A549 (cell line): ENCODE data around the gene SND1. TPM values are rescaled to one million over a fixed set of nuclear protein-coding genes. Genes with fewer than 3 reads are reported as not detected.

Source experiments
- ATAC-seq, 2 experiments: fragments of 200-7000 bp in 1 of 2; fragments of >200 bp in 1 of 2; cut with Nextera tagmentation in 1 of 2; cut with Tn5 transposase in 1 of 2; 3 replicates each; pipeline versions ENCODE4 v1.8.0 to v1.9.1; 2018 to 2020; ENCODE audit warnings: mild to moderate bottlenecking in 1 of 2, moderate library complexity in 1 of 2
- CTCF ChIA-PET: fragments of 300-600 bp; sonication (Branson Sonifier 250); formaldehyde crosslinking; extraction: SDS; loops from one replicate; lab custom pipeline; 2021; ENCODE audit warnings: antibody characterized with exemption, inconsistent platforms; lab: Yijun Ruan, JAX
- POLR2A ChIA-PET: fragments of 350-600 bp; formaldehyde crosslinking; extraction: SDS; loops from one replicate; lab custom pipeline; 2021; ENCODE audit warnings: antibody characterized with exemption, inconsistent platforms; lab: Yijun Ruan, JAX
- DNase-seq, 2 experiments: peaks; one replicate each; pipeline versions ENCODE4 v3.0.0 to v3.0.0-alpha.2; 2011 to 2016; ENCODE audit warnings: low read depth in 1 of 2, low spot score in 1 of 2
- FAIRE-seq: peaks from 2 replicates; lab custom pipeline; 2011; peaks lifted over from hg19 to GRCh38; lab: Jason Lieb, UNC
- H3K27ac ChIP-seq, 2 experiments: fragments of >200 bp; sonication (Bioruptor Twin); formaldehyde crosslinking; 3 replicates each; pipeline ENCODE4 v1.5.1; 2016 to 2017
- H3K4me1 ChIP-seq: fragments of >200 bp; sonication (Bioruptor Twin); formaldehyde crosslinking; 3 replicates; pipeline ENCODE4 v1.6.1; 2016
- H3K4me2 ChIP-seq: fragments of >200 bp; sonication (Bioruptor Twin); formaldehyde crosslinking; 3 replicates; pipeline ENCODE4 v1.6.1; 2016
- H3K4me3 ChIP-seq: fragments of >200 bp; sonication (Bioruptor Twin); formaldehyde crosslinking; 3 replicates; pipeline ENCODE4 v1.5.1; 2016
- H3K9me3 ChIP-seq: fragments of >200 bp; sonication (Bioruptor Twin); formaldehyde crosslinking; 3 replicates; pipeline ENCODE4 v1.6.1; 2016
- BHLHE40 ChIP-seq: IDR thresholded peaks from 2 replicates; pipeline ENCODE4 v1.6.1; 2012; ENCODE audit warnings: low read depth, low read length, inconsistent platforms
- CBX8 ChIP-seq: fragments of 200-600 bp; sonication (generic); IDR thresholded peaks from 2 replicates; pipeline ENCODE4 v1.6.1; 2016
- CHD4 ChIP-seq: fragments of 200-600 bp; sonication (generic); IDR thresholded peaks from 2 replicates; pipeline ENCODE4 v1.6.1; 2016; ENCODE audit warnings: antibody characterized with exemption, mild to moderate bottlenecking, borderline replicate concordance
- FOSB ChIP-seq: fragments of 250-450 bp; sonication (Bioruptor Pico); IDR thresholded peaks from 2 replicates; pipeline ENCODE4 v1.5.0; 2020; ENCODE audit warnings: mild to moderate bottlenecking, moderate library complexity
- FOXS1 ChIP-seq: fragments of 250-450 bp; sonication (Bioruptor Pico); IDR thresholded peaks from 2 replicates; pipeline ENCODE4 v1.5.0; 2020; ENCODE audit warnings: mild to moderate bottlenecking, moderate library complexity
- HEYL ChIP-seq: fragments of 250-450 bp; sonication (Bioruptor Pico); IDR thresholded peaks from 2 replicates; pipeline ENCODE4 v1.8.0; 2021; ENCODE audit warnings: mild to moderate bottlenecking, moderate library complexity
- HOXA7 ChIP-seq: fragments of 250-450 bp; sonication (Bioruptor Pico); IDR thresholded peaks from 2 replicates; pipeline ENCODE4 v1.5.0; 2020; ENCODE audit warnings: mild to moderate bottlenecking, moderate library complexity
- HOXB13 ChIP-seq: fragments of 250-450 bp; sonication (Bioruptor Pico); IDR thresholded peaks from 2 replicates; pipeline ENCODE4 v1.5.0; 2020; ENCODE audit warnings: low read depth, mild to moderate bottlenecking, moderate library complexity
- HOXB5 ChIP-seq: fragments of 250-450 bp; sonication (Bioruptor Pico); IDR thresholded peaks from 2 replicates; pipeline ENCODE4 v1.5.0; 2020; ENCODE audit warnings: mild to moderate bottlenecking, moderate library complexity
- MAX ChIP-seq: IDR thresholded peaks from 2 replicates; pipeline ENCODE4 v1.6.1; 2012
- MYC ChIP-seq: IDR thresholded peaks from 2 replicates; pipeline ENCODE4 v1.6.1; 2012; ENCODE audit warnings: mild to moderate bottlenecking, inconsistent platforms, low read length, improper control_type of control experiment, borderline replicate concordance
- NPAS2 ChIP-seq: fragments of 250-450 bp; sonication (Bioruptor Pico); IDR thresholded peaks from 2 replicates; pipeline ENCODE4 v1.8.0; 2022; ENCODE audit warnings: mild to moderate bottlenecking, moderate library complexity, borderline replicate concordance
- NR3C1 ChIP-seq: fragments of >200 bp; sonication (Bioruptor Twin); formaldehyde crosslinking; IDR thresholded peaks from 3 replicates; pipeline ENCODE4 v1.6.1; 2017
- RCOR1 ChIP-seq: fragments of 150-350 bp; IDR thresholded peaks from 2 replicates; pipeline ENCODE4 v1.6.1; 2014; ENCODE audit warnings: antibody characterized with exemption, low read length, low read depth
- REST ChIP-seq: fragments of 200-600 bp; sonication (generic); IDR thresholded peaks from 2 replicates; pipeline ENCODE4 v1.6.1; 2016; ENCODE audit warnings: antibody characterized with exemption, mild to moderate bottlenecking, moderate library complexity
- RFX5 ChIP-seq: fragments of 450-650 bp; IDR thresholded peaks from 2 replicates; pipeline ENCODE4 v1.7.1; 2014; ENCODE audit warnings: antibody characterized with exemption, mild to moderate bottlenecking, moderate library complexity
- RNF2 ChIP-seq: fragments of 200-600 bp; sonication (generic); IDR thresholded peaks from 2 replicates; pipeline ENCODE4 v1.6.1; 2016; ENCODE audit warnings: low read depth, mild to moderate bottlenecking, antibody characterized with exemption, moderate library complexity, borderline replicate concordance
- SMC3 ChIP-seq: fragments of >200 bp; sonication (Bioruptor Twin); formaldehyde crosslinking; IDR thresholded peaks from 3 replicates; pipeline ENCODE4 v1.6.1; 2018; ENCODE audit warnings: inconsistent platforms
- TFCP2L1 ChIP-seq: fragments of 250-450 bp; sonication (Bioruptor Pico); IDR thresholded peaks from 2 replicates; pipeline ENCODE4 v1.5.0; 2021; ENCODE audit warnings: mild to moderate bottlenecking
- USF2 ChIP-seq: fragments of 450-650 bp; IDR thresholded peaks from 2 replicates; pipeline ENCODE4 v1.6.1; 2014; ENCODE audit warnings: antibody characterized with exemption
- ZC3H11A ChIP-seq: fragments of 450-650 bp; IDR thresholded peaks from 2 replicates; pipeline ENCODE4 v1.6.1; 2014; ENCODE audit warnings: antibody characterized with exemption, mild to moderate bottlenecking
- WGBS: methylation state at CpG from one replicate; pipeline ENCODE4 v1.1.6; 2017; ENCODE audit errors: missing lambda C conversion rate; 5-methylcytosine and 5-hydroxymethylcytosine counted together
- polyA plus RNA-seq, 4 experiments: library from polyadenylated mRNA; depleted of rRNA in 3 of 4; stranded (reverse); fragments of >200 nt; fragmentation: RNase III in 1 of 4; extraction: RNeasy Plus Mini Kit Qiagen cat#74134 plus additional on column Dnase treatment in 1 of 4; gene quantifications; 2 replicates in 3 of 4; 3 replicates in 1 of 4; pipeline ENCODE4 v1.2.3, GENCODE V29; 2011 to 2017
- TF ChIP-seq, protein P1 (sequence below): IDR thresholded peaks from 2 replicates; pipeline ENCODE4 v1.6.1; 2012; ENCODE audit warnings: low read depth, borderline replicate concordance
- TF ChIP-seq, protein P2 (sequence below): fragments of 250-450 bp; sonication (Bioruptor Pico); IDR thresholded peaks from 2 replicates; pipeline ENCODE4 v1.5.0; 2020; ENCODE audit warnings: low read depth, mild to moderate bottlenecking, moderate library complexity

Gene SND1
- polyA plus RNA-seq, 2 of the 4 experiments (the other 2 are of a cell fraction): 102 to 138 TPM

DNA sequence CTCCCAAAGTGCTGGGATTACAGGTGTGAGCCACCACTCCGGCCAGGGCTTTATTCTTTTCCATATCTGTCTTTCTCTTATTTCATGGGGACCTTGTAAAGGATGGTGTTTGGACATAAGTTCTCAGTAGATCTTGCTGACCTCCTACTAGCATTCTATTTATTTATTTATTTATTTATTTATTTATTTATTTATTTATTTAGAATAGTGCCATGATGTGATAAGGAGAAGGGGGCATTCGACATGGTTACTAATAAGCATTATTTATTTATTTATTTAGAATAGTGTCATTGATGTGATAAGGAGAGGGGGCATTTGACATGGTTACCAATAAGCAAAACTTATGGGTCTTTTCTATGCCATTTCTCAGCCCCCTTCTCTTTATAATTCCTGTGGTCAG lies 202.4 kb downstream of the SND1 start:
- TF ChIP-seq REST: no peak
- TF ChIP-seq HOXA7: no peak
- no peak for TF ChIP-seq CHD4
- TF ChIP-seq ZC3H11A: peak; percentile 87
- TF ChIP-seq, all 56 proteins: peak for 1
- DNase-seq (no peak), ATAC-seq (no peak), FAIRE-seq (no peak)
- Histone ChIP-seq H3K9me3 (no peaks in the 10 kb centered on the region), H3K4me2 (no peak overlapping the region), H3K4me1 (no peaks in the 10 kb centered on the region), H3K4me3 (no peak overlapping the region), H3K27ac (no peak overlapping the region)
- CTCF ChIA-PET: interaction anchor here (1.0 kb wide), 1 partner anchor 20 kb away, joined by 4 read pairs; no protein-coding TSS in a partner anchor
- POLR2A ChIA-PET: no interaction called here
- 87% methylated on average over 2 of the region's 2 CpGs for WGBS

DNA sequence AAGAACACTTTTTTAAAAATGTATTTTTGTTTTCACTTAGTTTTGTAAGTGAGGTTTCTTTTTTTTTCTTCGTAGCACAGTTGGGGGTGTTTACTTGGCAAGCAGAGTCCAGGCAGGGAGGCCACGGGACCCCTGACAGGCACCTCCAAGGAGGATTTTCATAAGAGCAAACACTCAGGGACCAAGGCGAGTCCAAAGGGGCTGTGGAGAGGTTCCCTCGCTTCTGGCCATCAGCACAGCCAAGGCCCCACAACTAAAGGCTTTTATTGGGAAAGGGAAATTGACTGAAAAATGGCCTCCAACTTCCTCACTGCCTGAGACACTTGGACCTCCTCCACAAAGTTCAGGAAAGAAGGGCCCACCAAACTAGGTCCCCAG lies 205.5 kb downstream of the SND1 start:
- H3K4me2 ChIP-seq: no peak overlapping the region
- H3K27ac ChIP-seq: no peak overlapping the region
- H3K9me3 ChIP-seq: no peaks in the 10 kb centered on the region
- no peak for DNase-seq
- no peak overlapping the region for H3K4me3 ChIP-seq
- TF ChIP-seq HOXB13 (no peak), RCOR1 (no peak), FOXS1 (CRISPR knock-in tag) (no peak), HEYL (no peak), USF2 (no peak), NPAS2 (no peak), TFCP2L1 (CRISPR knock-in tag) (no peak), RNF2 (no peak), BHLHE40 (no peak), HOXB5 (CRISPR knock-in tag) (no peak), REST (no peak), SMC3 (no peak), CBX8 (no peak), MYC (no peak), NR3C1 (no peak), RFX5 (no peak), MAX (no peak), FOSB (CRISPR knock-in tag) (no peak)
- TF ChIP-seq, protein P1, sequence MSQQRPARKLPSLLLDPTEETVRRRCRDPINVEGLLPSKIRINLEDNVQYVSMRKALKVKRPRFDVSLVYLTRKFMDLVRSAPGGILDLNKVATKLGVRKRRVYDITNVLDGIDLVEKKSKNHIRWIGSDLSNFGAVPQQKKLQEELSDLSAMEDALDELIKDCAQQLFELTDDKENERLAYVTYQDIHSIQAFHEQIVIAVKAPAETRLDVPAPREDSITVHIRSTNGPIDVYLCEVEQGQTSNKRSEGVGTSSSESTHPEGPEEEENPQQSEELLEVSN: no peak
- TF ChIP-seq, protein P2, sequence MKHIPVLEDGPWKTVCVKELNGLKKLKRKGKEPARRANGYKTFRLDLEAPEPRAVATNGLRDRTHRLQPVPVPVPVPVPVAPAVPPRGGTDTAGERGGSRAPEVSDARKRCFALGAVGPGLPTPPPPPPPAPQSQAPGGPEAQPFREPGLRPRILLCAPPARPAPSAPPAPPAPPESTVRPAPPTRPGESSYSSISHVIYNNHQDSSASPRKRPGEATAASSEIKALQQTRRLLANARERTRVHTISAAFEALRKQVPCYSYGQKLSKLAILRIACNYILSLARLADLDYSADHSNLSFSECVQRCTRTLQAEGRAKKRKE (CRISPR knock-in tag): no peak
- ChIA-PET POLR2A (no interaction called here), CTCF (no interaction called here)
- no peak for FAIRE-seq
- 98% methylated on average over 4 of the region's 4 CpGs for WGBS
- no peak for ATAC-seq
- no peaks in the 10 kb centered on the region for H3K4me1 ChIP-seq
